Neural cell (in vitro differentiated cells): ENCODE results near the gene TRAPPC3. TPM values are rescaled to one million over a fixed set of nuclear protein-coding genes. Genes with fewer than 3 reads are reported as not detected.

Experiments used
- H2AFZ ChIP-seq: fragments of 200-600, 300-800 bp; sonication (generic), shearing (Covaris generic); 2 replicates; pipeline ENCODE4 v1.6.0; 2014; ENCODE audit warnings: low read depth, mild to moderate bottlenecking, antibody characterized with exemption, low read length, moderate library complexity
- H3F3A ChIP-seq: fragments of 200-600 bp; shearing (Covaris generic); 2 replicates; pipeline ENCODE4 v1.6.1; 2016; ENCODE audit warnings: mild to moderate bottlenecking, moderate library complexity, mixed read lengths, antibody characterized with exemption, low read length; ENCODE audit not compliant: insufficient read depth, poor library complexity, severe bottlenecking
- H3K27ac ChIP-seq: fragments of 200-600, 300-800 bp; sonication (generic), shearing (Covaris generic); 2 replicates; pipeline ENCODE4 v1.5.1; 2014; ENCODE audit warnings: mild to moderate bottlenecking, low read length, moderate library complexity
- H3K27me3 ChIP-seq: fragments of 300-800, 200-600 bp; sonication (generic), shearing (Covaris generic); 2 replicates; pipeline ENCODE4 v1.6.0; 2014; ENCODE audit warnings: mild to moderate bottlenecking, low read depth, low read length, moderate library complexity; ENCODE audit not compliant: insufficient read depth
- H3K36me3 ChIP-seq: fragments of 300-800, 200-600 bp; sonication (generic), shearing (Covaris generic); 2 replicates; pipeline ENCODE4 v1.5.1; 2014; ENCODE audit warnings: mild to moderate bottlenecking, antibody characterized with exemption, low read length, moderate library complexity; ENCODE audit not compliant: insufficient read depth
- H3K4me2 ChIP-seq: fragments of 300-800, 200-600 bp; sonication (generic), shearing (Covaris generic); 2 replicates; pipeline ENCODE4 v1.6.0; 2014; ENCODE audit warnings: mild to moderate bottlenecking, low read length
- H3K4me3 ChIP-seq: fragments of 300-800, 200-600 bp; sonication (generic), shearing (Covaris generic); 2 replicates; pipeline ENCODE4 v1.5.1; 2014; ENCODE audit warnings: mild to moderate bottlenecking, low read length, moderate library complexity
- H3K79me2 ChIP-seq: fragments of 200-600 bp; shearing (Covaris generic); replicated peaks from 2 replicates; pipeline ENCODE4 v1.6.0; 2014; ENCODE audit warnings: mild to moderate bottlenecking, low read length, moderate library complexity; ENCODE audit not compliant: insufficient read depth
- H3K9ac ChIP-seq: fragments of 300-800, 200-600 bp; sonication (generic), shearing (Covaris generic); 2 replicates; pipeline ENCODE4 v1.6.1; 2016; ENCODE audit warnings: mild to moderate bottlenecking, low read length, mixed read lengths
- H3K9me2 ChIP-seq: fragments of 200-600 bp; shearing (Covaris generic); 2 replicates; pipeline ENCODE4 v1.6.1; 2016; ENCODE audit warnings: mild to moderate bottlenecking, low read length, mixed read lengths; ENCODE audit not compliant: insufficient read depth
- H3K9me3 ChIP-seq: fragments of 200-600, 300-800 bp; sonication (generic), shearing (Covaris generic); 2 replicates; pipeline ENCODE4 v1.6.1; 2016; ENCODE audit warnings: mild to moderate bottlenecking, mixed run types, low read length, moderate library complexity, mixed read lengths
- H4K20me1 ChIP-seq: fragments of 200-600 bp; shearing (Covaris generic); 2 replicates; pipeline ENCODE4 v1.6.1; 2016; ENCODE audit warnings: mild to moderate bottlenecking, mixed run types; ENCODE audit not compliant: insufficient read depth
- EP300 ChIP-seq: fragments of 450-650 bp; conservative IDR thresholded peaks from 2 replicates; pipeline ENCODE4 v1.6.1; 2014; ENCODE audit warnings: antibody characterized with exemption, mild to moderate bottlenecking, moderate library complexity; ENCODE audit not compliant: poor library complexity, severe bottlenecking
- EZH2 ChIP-seq: fragments of 200-600, 300-800 bp; shearing (Covaris generic), sonication (generic); IDR thresholded peaks from 2 replicates; pipeline ENCODE4 v1.6.1; 2014; ENCODE audit warnings: antibody characterized with exemption, low read length, borderline replicate concordance, mild to moderate bottlenecking; ENCODE audit not compliant: insufficient read depth, poor library complexity, severe bottlenecking
- MXI1 ChIP-seq: fragments of 450-650 bp; conservative IDR thresholded peaks from 2 replicates; pipeline ENCODE4 v1.6.1; 2014; ENCODE audit warnings: antibody characterized with exemption, mild to moderate bottlenecking; ENCODE audit not compliant: poor library complexity, severe bottlenecking
- POLR2AphosphoS5 ChIP-seq: IDR thresholded peaks from 2 replicates; pipeline ENCODE4 v1.6.1; 2012
- RAD21 ChIP-seq: fragments of 450-650 bp; conservative IDR thresholded peaks from 2 replicates; pipeline ENCODE4 v1.6.1; 2014; ENCODE audit warnings: antibody characterized with exemption, mild to moderate bottlenecking, moderate library complexity
- SMC3 ChIP-seq: fragments of 450-650 bp; conservative IDR thresholded peaks from 2 replicates; pipeline ENCODE4 v1.6.1; 2014; ENCODE audit warnings: antibody characterized with exemption, mild to moderate bottlenecking, moderate library complexity; ENCODE audit not compliant: poor library complexity
- TAF1 ChIP-seq: IDR thresholded peaks from 2 replicates; pipeline ENCODE4 v1.6.1; 2012; ENCODE audit warnings: low read depth
- polyA plus RNA-seq: library from polyadenylated mRNA; depleted of rRNA; stranded (reverse); fragments of >200 nt; gene quantifications from 2 replicates; pipeline ENCODE4 v1.2.3, GENCODE V29; 2014
- TF ChIP-seq, protein P1 (sequence below): fragments of 450-650 bp; IDR thresholded peaks from 2 replicates; pipeline ENCODE4 v1.5.1; 2014; ENCODE audit warnings: antibody characterized with exemption, mild to moderate bottlenecking, moderate library complexity; ENCODE audit not compliant: poor library complexity, severe bottlenecking
- TF ChIP-seq, protein P2 (sequence below): IDR thresholded peaks from 2 replicates; pipeline ENCODE4 v1.6.1; 2012; ENCODE audit warnings: borderline replicate concordance

TRAPPC3 gene
- polyA plus RNA-seq, 1 donor from 2014 or later, result 278 TPM

DNA sequence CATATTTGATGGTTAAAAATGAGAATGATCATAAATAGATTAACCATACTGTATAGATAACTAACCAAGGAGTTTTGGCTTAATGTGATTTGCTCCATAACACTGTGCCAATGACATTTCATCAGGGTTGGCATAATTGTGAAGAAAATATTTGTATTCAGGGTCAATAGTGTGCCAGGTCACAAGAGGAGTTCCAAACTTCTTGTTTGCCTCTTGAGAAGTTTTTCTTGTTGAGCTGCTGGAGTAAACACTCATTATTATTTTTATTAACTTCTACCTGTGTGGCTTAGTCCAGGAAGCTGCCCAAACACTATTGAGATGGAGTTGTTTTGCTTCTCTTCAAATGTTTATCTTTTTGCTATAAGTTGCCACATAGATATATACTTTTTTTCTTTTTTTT, 14.1 kb upstream of the TRAPPC3 start:
- Histone ChIP-seq H3K27me3 (no peaks in the 10 kb centered on the region), H2AFZ (no peak overlapping the region), H3K4me3 (no peak overlapping the region), H3K27ac (no peak overlapping the region), H4K20me1 (peaks cover 43% of the 10 kb centered on the region), H3K4me2 (no peak overlapping the region), H3K9me2 (no peaks in the 10 kb centered on the region), H3K79me2 (peaks cover 90% of the 10 kb centered on the region), H3K9me3 (no peaks in the 10 kb centered on the region), H3F3A (no peaks in the 10 kb centered on the region), H3K9ac (no peak overlapping the region), H3K36me3 (no peaks in the 10 kb centered on the region)
- no peak for TF ChIP-seq POLR2AphosphoS5
- no peak for TF ChIP-seq EZH2

DNA sequence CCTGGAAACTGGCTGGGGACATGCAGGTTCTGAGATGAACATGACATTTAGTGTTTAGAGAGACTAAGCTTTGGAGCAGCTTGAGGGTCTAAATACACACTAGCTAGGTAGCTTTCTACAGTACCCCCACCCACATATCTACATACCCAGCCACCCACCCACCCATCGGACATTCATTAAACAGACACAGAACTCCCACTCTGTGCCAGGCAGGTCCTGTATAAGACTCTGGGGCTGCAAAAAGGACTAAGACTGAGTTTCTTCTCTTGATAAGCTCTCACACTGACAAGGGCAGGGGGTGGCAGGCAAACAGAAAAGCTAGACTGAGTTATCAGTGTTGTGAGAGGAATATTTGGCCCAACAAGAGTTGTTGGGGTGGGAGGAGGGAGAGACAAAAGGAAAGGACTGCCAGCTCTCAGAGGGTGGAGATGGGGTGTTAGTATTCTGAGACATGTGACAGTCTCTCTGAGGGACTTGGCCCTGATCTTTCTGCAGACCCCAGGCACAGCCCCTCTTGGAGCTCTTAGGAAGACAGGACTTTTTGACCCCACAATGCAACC, 13.5 kb upstream of the TRAPPC3 start:
- H3K79me2 ChIP-seq, result peaks cover 93% of the 10 kb centered on the region
- H3K9ac ChIP-seq, result no peak overlapping the region
- H3K4me3 ChIP-seq, result no peak overlapping the region
- no peaks in the 10 kb centered on the region for H3F3A ChIP-seq
- H4K20me1 ChIP-seq, result peaks cover 43% of the 10 kb centered on the region
- H3K27me3 ChIP-seq, result no peaks in the 10 kb centered on the region
- no peak overlapping the region for H3K4me2 ChIP-seq
- no peak overlapping the region for H3K27ac ChIP-seq
- no peaks in the 10 kb centered on the region for H3K9me2 ChIP-seq
- no peaks in the 10 kb centered on the region for H3K9me3 ChIP-seq
- H3K36me3 ChIP-seq, result no peaks in the 10 kb centered on the region
- H2AFZ ChIP-seq, result no peak overlapping the region
- TF ChIP-seq TAF1 (no peak), MXI1 (no peak), SMC3 (no peak), EZH2 (no peak)

DNA sequence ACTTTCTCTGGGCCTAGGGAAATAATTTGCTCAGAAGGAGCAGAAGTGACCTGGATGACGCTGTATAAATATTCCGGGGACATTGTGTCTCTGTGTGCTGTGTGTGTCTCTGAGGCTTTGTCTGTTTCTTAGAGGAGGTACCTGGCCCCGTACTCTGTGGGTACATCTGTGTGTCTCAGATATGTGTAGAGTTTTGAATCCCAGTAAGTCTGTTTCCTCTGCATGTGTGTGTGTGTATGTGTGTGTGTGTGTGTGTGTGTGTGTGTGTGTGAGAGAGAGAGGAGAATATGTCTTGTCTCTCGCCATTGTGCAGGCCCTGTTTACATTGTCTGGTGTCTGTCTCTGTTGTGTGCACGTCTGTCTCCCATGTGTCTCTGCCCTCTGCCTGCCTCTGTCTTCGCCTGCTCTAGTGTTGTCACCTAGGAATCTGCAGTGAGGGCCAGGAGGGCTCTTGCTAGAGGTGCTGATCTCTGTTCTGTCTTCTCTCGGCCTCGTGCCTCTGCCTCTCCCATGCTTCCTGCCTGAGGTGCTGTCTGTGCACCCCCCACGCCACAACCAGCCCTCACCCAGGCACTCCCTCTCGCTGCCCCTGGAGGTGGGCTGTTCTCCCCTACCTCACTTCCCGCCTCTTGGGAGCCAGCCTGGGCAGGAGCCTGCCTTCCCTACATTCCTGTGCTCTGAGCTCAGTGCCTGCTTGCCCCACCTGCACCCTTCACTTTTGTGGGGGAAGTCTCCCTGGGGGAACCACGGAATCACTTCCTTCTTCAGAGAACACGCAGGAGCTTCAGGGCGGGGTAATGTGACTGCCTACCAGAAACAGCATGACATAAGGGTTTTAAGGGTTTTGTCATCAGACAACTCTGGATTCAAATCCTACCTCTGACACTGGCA, 12.6 kb upstream of the TRAPPC3 start:
- Histone ChIP-seq H3K9ac (peak overlapping the region; percentile 38), H3K9me2 (no peaks in the 10 kb centered on the region), H3F3A (no peaks in the 10 kb centered on the region), H3K4me3 (peak overlapping the region; percentile 63), H3K27ac (no peak overlapping the region), H3K4me2 (peak overlapping the region; percentile 76), H3K9me3 (no peaks in the 10 kb centered on the region), H4K20me1 (peaks cover 40% of the 10 kb centered on the region), H3K79me2 (peaks cover 94% of the 10 kb centered on the region), H3K36me3 (no peaks in the 10 kb centered on the region), H3K27me3 (no peaks in the 10 kb centered on the region), H2AFZ (no peak overlapping the region)
- TF ChIP-seq, protein P1, sequence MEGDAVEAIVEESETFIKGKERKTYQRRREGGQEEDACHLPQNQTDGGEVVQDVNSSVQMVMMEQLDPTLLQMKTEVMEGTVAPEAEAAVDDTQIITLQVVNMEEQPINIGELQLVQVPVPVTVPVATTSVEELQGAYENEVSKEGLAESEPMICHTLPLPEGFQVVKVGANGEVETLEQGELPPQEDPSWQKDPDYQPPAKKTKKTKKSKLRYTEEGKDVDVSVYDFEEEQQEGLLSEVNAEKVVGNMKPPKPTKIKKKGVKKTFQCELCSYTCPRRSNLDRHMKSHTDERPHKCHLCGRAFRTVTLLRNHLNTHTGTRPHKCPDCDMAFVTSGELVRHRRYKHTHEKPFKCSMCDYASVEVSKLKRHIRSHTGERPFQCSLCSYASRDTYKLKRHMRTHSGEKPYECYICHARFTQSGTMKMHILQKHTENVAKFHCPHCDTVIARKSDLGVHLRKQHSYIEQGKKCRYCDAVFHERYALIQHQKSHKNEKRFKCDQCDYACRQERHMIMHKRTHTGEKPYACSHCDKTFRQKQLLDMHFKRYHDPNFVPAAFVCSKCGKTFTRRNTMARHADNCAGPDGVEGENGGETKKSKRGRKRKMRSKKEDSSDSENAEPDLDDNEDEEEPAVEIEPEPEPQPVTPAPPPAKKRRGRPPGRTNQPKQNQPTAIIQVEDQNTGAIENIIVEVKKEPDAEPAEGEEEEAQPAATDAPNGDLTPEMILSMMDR, result no peak
- no peak for TF ChIP-seq SMC3
- TF ChIP-seq EP300, result no peak
- no peak for TF ChIP-seq TAF1
- no peak for TF ChIP-seq EZH2
- no peak for TF ChIP-seq MXI1
- no peak for TF ChIP-seq RAD21
- TF ChIP-seq, protein P2, sequence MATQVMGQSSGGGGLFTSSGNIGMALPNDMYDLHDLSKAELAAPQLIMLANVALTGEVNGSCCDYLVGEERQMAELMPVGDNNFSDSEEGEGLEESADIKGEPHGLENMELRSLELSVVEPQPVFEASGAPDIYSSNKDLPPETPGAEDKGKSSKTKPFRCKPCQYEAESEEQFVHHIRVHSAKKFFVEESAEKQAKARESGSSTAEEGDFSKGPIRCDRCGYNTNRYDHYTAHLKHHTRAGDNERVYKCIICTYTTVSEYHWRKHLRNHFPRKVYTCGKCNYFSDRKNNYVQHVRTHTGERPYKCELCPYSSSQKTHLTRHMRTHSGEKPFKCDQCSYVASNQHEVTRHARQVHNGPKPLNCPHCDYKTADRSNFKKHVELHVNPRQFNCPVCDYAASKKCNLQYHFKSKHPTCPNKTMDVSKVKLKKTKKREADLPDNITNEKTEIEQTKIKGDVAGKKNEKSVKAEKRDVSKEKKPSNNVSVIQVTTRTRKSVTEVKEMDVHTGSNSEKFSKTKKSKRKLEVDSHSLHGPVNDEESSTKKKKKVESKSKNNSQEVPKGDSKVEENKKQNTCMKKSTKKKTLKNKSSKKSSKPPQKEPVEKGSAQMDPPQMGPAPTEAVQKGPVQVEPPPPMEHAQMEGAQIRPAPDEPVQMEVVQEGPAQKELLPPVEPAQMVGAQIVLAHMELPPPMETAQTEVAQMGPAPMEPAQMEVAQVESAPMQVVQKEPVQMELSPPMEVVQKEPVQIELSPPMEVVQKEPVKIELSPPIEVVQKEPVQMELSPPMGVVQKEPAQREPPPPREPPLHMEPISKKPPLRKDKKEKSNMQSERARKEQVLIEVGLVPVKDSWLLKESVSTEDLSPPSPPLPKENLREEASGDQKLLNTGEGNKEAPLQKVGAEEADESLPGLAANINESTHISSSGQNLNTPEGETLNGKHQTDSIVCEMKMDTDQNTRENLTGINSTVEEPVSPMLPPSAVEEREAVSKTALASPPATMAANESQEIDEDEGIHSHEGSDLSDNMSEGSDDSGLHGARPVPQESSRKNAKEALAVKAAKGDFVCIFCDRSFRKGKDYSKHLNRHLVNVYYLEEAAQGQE, result no peak
- TF ChIP-seq POLR2AphosphoS5, result no peak
